ENCODE results near the gene KISS1R. TPM values are rescaled to one million over a fixed set of nuclear protein-coding genes. Genes with fewer than 3 reads are reported as not detected.

KISS1R gene
- total and polyA plus RNA-seq, 2 of the 4 experiments (the other 2 are of a cell fraction), result not detected

GRCh38 chr19:931860-932647 lies 14.9 kb downstream of the KISS1R start:
- Histone ChIP-seq H3K9me1 (ENCODE audit: insufficient read depth, low read length) (peaks cover under 1% of the 10 kb centered on the region; the same call in 1 of the 2 replicates), H3K9me3 (ENCODE audit: control insufficient read depth, insufficient read depth, low read length) (no peaks in the 10 kb centered on the region), H3K4me2 (ENCODE audit: low read depth, low read length) (peak overlapping the region; percentile 5; the same call in 1 of the 2 replicates), H2AFZ (replicated peaks; ENCODE audit: low read length, poor library complexity) (peak overlapping the region; percentile 84), H2BK20ac (ENCODE audit: low read depth, low read length) (peak overlapping the region; percentile 89; the same call in 1 of the 2 replicates), H4K91ac (ENCODE audit: insufficient read depth, low read depth, low read length) (peak overlapping the region; percentile 96), H3K4me3 (ENCODE audit: insufficient read depth, low read depth, low read length) (no peak overlapping the region), H2BK15ac (ENCODE audit: low read depth, low read length) (peak overlapping the region; percentile 65; the same call in 1 of the 3 replicates), H2BK5ac (ENCODE audit: low read depth, low read length, poor library complexity, severe bottlenecking) (peak overlapping the region; percentile 97), H3K4ac (ENCODE audit: low read depth, low read length) (peak overlapping the region; percentile 99), H4K5ac (ENCODE audit: low read depth, low read length) (peak overlapping the region; percentile 51), H3K14ac (replicated peaks; ENCODE audit: low read depth, low read length) (peak overlapping the region; percentile 79), H4K20me1 (ENCODE audit: insufficient read depth, low read length) (peaks cover 24% of the 10 kb centered on the region), H3K36me3 (ENCODE audit: control insufficient read depth, insufficient read depth, low read length) (peaks cover 48% of the 10 kb centered on the region), H3K23ac (ENCODE audit: low read depth, low read length) (peak overlapping the region; percentile 78; the same call in 1 of the 2 replicates), H3K4me1 (ENCODE audit: control insufficient read depth, insufficient read depth, low read length) (peaks cover 33% of the 10 kb centered on the region), H2BK120ac (ENCODE audit: low read depth, low read length) (peak overlapping the region; percentile 97), H2AK5ac (ENCODE audit: low read depth, low read length) (peak overlapping the region; percentile 96), H2AK9ac (replicated peaks; ENCODE audit: low read depth, low read length, poor library complexity) (peak overlapping the region; percentile 99), H3K27me3 (ENCODE audit: control insufficient read depth, insufficient read depth, low read length) (no peaks in the 10 kb centered on the region), H3K56ac (ENCODE audit: extremely low read depth, insufficient read depth, low read length) (no peak overlapping the region; the same call in 1 of the 2 replicates), H3K79me1 (ENCODE audit: low read depth in 1 of 2, low read length in 2 of 2) (peaks cover 19 to 61% of the 10 kb centered on the region in 2 experiments), H4K8ac (ENCODE audit: low read depth in 2 of 2, low read length in 2 of 2) (peak overlapping the region; percentile 87 to 94), H3K9ac (ENCODE audit: low read depth, low read length) (peak overlapping the region; percentile 67; the same call in 1 of the 2 replicates), H3K18ac (ENCODE audit: low read depth, low read length) (no peak overlapping the region; the same call in 1 of the 2 replicates), H3K27ac (ENCODE audit: insufficient read depth, low read length) (peak overlapping the region; percentile 98)
- ChIA-PET POLR2A (ENCODE audit: unreplicated experiment) (interaction anchor here (0.9 kb wide), 1 partner anchor 24 kb away, joined by 3 read pairs; no protein-coding TSS in a partner anchor), CTCF (no interaction called here)
- ATAC-seq (ENCODE audit: low read depth), result no peak
- in situ Hi-C loops (cut with MboI; ENCODE audit: low sequenced_read_pairs) (no loop called here), intact Hi-C loops (cut with micrococcal nuclease) (loop anchor here (2.0 kb wide), 1 partner anchor 31 kb away; no protein-coding TSS in a partner anchor), dilution Hi-C loops (cut with HindIII; ENCODE audit: low sequenced_read_pairs, unreplicated experiment) (no loop called here)
- TF ChIP-seq RAD21 (IDR thresholded peaks at IDR 0.05; ENCODE audit: low read length) (no peak), BHLHE40 (IDR thresholded peaks at IDR 0.05; ENCODE audit: low read depth, low read length) (no peak), MXI1 (IDR thresholded peaks at IDR 0.05; ENCODE audit: borderline replicate concordance, low read depth, low read length) (no peak), RFX5 (IDR thresholded peaks at IDR 0.05; ENCODE audit: low read depth, low read length) (no peak), FOS (IDR thresholded peaks at IDR 0.05; ENCODE audit: low read depth, low read length) (no peak), CTCF (conservative IDR thresholded peaks at IDR 0.05; ENCODE audit: low read depth, low read length) (no peak), POLR2A (IDR thresholded peaks at IDR 0.05; ENCODE audit: low read depth, low read length) (no peak), NFE2L2 (IDR thresholded peaks at IDR 0.05; ENCODE audit: low read depth, low read length) (no peak), USF2 (IDR thresholded peaks at IDR 0.05; ENCODE audit: low read depth, low read length) (no peak), CEBPB (IDR thresholded peaks at IDR 0.05; ENCODE audit: low read depth, low read length) (no peak), MAFK (IDR thresholded peaks at IDR 0.05; ENCODE audit: low read depth, low read length) (no peak), RCOR1 (IDR thresholded peaks at IDR 0.05; ENCODE audit: insufficient replicate concordance, low read length) (no peak), CHD1 (IDR thresholded peaks at IDR 0.05; ENCODE audit: low read depth, low read length) (no peak)
- DNase-seq, result no peak
- BruUV-seq (replicated peaks), result no TSS peak
- WGBS, 2 experiments (ENCODE audit: extremely low coverage in 2 of 2, insufficient read length in 1 of 2), result 97% methylated on average over 5 of the region's 32 CpGs; no CpG with 5 or more reads in 1 of the 2 experiments

Data from IMR-90 (cell line).